NT2/D1 (cell line): ENCODE results near the gene SPECC1L.
"Not testable (repeated sequence)": the region's sequence is repeated elsewhere in the genome, so short reads cannot be mapped to it uniquely, and the experiment has no call there.

Experiments used
- SUZ12 ChIP-seq: IDR thresholded peaks from 2 replicates; pipeline ENCODE4 v1.6.1; 2011; ENCODE audit not compliant: insufficient read length, insufficient read depth; ENCODE audit errors: extremely low read depth
- YY1 ChIP-seq: IDR thresholded peaks from 2 replicates; pipeline ENCODE4 v1.6.1; 2011; ENCODE audit not compliant: insufficient read length, insufficient read depth
- ZNF274 ChIP-seq: IDR thresholded peaks from 2 replicates; pipeline ENCODE4 v1.6.1; 2011; ENCODE audit warnings: mild to moderate bottlenecking, low read depth, low read length

- not testable (repeated sequence) for TF ChIP-seq ZNF274, YY1, SUZ12
These were observed 24.3 kb downstream of the SPECC1L start for GRCh38 chr22:24294913-24295312.
